NCI-H2227 treated with DMSO at 0.1 percent for 48 hours (cell line): ENCODE results near the gene CXCL12.

Experiments
- DNase-seq: peaks from one replicate; lab custom pipeline; 2025; lab: John Stamatoyannopoulos, UW

Gene CXCL12

DNA sequence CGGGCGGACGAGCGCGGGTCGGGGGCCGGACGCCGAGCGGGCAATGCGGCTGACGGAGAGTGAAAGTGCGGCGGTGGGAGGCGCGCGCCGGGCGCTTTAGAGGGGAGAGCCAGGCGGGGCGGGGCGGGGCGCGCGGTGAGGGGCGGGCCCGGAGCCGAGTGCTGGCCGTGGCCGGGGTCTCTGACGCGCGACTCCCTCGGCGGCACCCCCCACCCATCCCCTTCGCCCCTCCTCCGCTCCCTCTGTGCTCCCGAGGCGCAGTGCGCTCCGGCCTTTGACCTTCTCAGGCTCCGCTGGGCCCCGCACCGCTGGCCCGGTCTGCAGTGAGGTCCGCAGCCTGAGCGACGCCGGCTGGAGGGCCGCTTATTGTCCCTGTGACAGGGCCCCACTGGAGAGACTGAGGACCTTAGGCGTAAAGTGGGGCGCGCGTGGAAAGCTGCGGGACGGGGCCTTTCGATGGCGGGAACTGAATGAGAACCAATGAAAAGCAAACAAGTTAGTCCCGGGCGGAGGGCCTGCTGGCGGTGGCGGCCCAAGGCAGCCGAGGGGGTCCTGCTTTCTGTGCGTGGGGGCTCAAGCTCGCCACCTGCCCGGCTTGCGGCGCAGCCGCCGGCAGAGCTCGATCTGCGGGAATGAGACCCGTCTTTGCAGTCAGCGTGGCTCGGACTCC is at the start of gene CXCL12:
CXCL12 (minus strand) TSS at position 72 of the 670 bp plus-strand sequence. CDS start 92 bp downstream, outside the sequence.
- DNase-seq, result no peak

DNA sequence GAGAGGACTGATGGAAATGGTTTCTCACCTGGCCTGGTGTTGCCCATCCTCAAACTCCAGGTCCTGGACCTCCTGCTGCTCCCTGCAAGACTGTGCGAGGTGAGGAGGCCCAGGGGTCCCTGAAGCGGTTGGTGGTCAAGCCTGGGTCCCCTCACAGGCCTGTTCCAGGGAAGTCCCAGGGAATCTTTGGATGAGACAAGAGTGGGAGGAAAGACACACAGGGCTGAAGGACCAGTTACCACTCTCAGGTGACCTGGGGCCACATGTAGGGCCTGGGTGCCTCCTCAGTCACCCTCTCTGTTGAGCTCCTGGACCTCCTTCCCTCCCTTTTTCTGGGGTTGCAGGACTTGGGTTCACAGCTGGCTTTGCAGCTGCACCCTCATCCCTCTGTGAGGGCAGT is 42.6 kb upstream of the CXCL12 start:
- DNase-seq, result no peak

DNA sequence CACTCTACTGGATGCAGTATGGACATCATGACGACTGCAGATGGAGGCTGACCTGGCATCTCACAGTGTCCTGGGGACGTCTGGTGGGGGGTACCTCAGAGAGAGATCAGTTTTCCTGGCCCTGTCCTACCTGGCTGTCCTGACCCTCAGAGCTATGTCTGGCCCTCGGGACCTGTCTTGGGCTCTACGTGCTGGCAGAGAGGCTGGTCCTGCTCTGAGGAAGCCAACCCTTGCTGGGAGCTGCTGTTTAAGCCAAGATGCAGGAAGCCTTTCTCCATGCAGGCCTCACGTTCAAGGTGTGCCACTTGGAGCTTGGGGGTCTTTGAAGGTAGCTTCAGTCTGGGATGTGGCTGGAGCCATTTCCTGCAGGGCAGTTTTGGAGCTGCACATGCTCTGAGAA is 42.1 kb upstream of the CXCL12 start:
- DNase-seq, result no peak

DNA sequence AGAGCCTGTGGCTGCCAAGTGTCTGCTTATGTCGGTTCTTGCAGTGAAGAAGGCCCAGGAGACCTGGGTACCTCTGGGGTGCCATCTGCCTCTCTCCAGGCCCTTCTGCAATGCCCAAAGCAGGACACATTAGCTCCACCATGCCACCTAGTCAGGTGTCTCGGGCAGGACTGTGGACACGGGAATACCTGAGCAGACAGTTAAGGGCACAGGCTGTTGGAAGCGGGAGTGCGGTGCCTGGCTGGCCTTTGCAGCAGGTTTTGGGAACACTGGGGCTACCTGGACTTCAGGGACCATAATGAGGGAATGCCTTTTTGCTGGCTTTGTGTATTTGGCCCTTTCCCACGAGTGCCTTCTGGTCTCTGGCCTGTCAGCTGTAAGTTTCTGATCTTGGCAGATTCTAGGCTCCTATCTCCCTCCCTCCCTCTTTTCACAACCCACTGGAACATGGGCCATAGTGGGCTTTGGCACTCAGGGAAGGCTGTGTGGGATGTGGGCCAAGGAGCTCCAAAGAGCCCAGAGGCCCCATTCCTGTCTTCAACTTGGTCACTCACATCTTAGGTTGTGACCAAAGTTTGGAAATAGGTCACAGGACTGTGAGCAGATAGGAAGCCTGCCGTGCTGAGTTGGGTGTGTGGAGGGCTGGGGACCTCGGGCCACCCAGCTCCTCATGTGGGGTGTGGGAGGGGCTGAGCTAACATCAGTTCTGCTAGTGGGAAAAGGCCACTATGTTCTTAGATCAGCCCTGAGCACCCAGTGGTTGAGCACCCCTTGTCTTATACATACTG is 41.5 kb upstream of the CXCL12 start:
- DNase-seq, result no peak

DNA sequence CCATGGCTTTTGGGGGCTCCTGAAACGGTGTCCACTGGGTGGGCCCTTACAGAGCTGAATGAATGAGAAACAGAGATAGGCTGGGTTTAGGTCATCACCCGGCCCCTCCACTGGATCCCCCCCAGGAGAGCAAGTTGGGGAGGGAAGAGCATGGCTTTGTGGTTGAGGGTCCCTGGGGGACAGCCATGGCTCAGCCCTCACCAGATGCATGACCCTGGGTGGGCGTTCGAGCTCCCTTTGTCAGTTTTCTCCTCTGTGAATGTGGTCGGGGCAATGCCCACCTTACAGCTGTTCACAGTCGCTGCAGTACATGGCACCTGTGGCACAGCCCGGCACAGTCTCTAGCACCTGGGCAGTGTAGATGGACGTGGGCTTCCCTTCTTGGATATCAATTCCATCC is 40.6 kb upstream of the CXCL12 start:
- DNase-seq, result no peak

DNA sequence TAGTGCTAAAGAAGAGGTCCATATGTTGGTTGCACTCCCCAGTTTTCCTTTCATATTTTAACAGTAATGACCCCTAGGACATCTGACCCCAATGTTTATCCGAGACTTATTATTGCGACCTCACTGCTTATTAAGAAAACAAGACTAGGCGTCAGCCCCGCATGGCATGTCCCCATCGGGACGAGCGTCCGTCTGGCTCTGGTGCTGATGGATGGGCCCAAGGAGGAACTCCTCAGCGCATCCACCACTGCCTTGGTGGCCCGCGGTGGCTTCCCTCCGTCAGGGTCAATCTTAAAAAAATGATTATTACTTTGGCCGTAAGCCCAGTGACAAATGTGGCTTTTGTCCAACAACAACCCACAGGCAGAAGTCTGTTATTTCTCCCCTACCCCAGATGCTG is 40.1 kb upstream of the CXCL12 start:
- DNase-seq, result no peak

DNA sequence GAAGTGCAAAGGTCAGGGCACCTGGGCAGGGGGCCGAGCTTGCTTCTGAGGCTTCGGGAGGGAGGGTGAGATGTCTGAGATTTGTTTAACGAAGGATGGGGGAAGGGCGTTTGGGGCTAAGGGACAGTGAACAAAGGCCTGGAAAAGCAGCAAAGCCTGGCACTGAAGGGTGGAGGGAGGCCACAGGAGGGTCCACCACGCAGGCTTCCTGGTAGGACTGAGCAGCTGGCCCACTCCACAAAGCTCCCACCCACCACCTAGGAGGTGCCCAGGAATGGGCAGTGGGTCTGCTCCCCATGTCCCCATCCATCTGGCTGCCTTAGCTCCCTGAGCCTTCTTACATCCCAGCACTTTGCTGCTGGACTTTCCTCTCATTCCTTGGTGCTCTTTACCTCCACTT is 39.4 kb upstream of the CXCL12 start:
- DNase-seq, result no peak

DNA sequence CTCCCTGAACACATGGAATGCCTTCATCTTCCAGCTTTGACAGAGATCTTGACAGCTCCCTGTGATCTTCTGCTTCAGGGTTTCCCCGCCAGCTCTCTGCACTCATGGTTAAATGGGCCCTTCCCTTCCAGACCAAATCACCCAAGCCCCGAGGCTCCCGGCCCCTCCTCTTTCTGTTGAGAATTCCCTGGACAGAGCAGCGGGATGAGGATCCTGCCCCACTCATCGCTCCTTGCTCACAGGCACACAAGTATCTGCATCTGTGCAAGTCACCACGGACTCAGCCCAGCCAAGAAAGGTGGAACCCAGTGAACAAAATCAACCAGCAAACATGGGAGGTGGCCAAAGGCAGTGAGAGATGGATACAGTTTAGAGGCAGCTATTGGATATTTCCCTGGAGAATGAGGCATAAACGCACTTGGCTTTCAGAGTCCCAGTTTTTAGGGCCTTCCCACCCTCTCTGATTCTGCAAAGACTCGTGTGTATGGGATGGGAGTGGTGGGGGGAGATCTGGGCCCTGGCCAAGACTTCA is 37.7 kb upstream of the CXCL12 start:
- DNase-seq, result no peak

DNA sequence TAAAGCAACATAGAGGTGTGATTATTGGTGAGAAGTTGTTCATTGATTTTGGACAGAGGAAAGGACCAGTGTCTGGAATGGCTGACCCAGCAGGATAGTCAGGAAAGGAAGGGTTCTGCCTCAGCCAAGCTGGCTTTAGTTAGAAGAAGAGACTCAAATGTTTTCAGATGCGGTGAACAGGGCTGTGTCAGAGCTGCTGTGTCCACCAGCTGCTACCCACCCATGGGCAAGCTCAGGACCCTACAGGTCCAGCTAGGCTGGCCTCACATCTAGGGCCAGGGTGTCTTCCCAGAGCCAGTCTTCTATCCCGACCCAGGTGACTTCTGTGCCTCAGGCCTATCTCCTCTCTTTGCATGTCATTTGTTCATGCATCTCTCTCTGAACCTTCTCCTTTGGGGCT is 37.3 kb upstream of the CXCL12 start:
- DNase-seq, result no peak

DNA sequence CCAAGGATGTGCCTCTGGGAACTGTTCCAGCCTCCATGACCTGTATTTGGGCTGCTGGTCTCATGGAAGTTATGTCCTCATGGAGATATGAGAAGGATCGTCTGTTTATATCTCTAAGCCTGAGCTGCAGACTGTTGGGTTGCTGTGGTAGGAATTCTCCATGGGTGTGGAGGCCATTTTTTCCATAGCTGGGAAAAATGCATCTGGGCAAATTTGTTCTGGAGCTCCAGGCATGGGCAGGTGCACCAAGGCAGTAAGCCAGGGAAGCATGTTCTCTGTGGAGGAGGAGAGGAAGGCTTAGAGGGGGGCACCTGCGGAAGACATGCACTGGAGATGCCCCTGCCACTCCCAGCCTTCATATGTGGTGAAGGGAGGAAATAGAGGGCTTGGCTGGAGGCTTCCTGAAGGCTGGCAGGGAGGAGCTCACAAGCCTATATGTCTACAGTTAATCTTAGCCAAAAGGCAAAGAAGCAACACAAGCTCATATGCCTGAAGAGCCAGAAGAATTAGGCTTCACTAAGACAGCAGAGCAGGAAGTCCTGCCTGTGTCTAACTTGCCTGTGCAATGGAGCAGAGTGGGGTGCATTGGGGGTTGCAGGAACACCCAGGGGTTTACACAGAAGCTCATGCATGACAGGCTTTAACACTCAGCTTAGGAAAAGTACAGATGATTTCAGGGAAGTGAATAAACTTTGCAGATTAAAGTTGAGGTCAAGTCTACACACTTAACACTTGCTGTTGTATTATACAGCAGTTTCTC is 35.1 kb upstream of the CXCL12 start:
- no peak for DNase-seq

DNA sequence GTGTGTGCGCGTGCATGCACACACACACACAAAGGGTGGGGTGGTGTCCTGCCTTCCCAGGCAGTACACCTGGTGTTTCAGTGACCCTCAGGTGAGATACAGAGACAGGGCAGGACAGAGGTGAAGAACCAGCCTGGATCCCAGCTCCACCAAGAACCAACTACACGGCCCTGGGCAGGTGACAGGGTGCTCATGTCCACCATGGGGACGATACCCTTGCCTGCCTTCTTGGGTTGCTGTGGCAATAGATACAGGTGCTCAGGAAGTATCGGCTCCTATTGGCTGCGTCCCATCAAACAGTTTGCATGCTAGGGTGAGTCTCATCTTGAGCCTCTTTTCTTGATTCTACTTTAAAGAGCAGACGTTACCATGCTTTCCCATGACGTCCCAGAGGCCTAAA is 33.7 kb upstream of the CXCL12 start:
- DNase-seq, result no peak

DNA sequence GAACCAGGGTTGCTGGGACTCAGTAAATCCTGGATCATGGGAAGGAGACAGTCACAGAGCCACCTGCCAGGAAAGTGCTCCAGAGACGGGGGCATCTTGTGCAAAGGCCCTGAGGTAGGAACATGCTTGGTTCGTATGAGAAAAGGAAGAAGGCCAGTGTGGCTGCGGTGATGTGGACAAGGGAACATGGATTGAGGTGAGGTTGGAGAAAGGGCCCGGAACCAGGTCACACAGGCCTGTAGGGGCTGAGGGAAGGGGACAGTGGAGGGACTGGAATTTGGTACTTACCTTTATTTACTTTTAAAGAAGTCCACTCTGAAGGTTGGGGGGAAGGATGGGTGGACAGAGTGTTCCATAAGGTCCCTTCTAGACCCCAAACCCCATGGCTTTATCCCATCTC is 32.9 kb upstream of the CXCL12 start:
- no peak for DNase-seq

DNA sequence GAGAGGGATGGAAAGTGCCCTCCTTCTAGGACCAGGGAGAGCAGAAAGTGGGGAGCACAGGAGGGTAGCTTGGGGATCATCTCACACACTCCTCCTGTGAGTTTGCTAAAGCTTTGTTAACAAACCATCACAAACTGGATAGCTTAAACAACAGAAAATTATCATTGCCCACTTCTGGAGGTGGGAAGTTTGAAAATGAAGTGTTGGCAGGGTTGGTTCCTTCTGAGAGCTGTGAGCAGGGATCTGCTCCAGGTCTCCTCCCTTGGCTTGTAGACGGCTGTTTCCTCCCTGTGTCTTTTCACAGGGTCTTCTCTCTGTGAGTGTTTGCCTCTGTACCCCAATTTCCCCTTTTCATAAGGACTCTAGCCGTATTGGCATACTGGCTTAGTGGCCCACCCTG is 32.0 kb upstream of the CXCL12 start:
- DNase-seq, result no peak

DNA sequence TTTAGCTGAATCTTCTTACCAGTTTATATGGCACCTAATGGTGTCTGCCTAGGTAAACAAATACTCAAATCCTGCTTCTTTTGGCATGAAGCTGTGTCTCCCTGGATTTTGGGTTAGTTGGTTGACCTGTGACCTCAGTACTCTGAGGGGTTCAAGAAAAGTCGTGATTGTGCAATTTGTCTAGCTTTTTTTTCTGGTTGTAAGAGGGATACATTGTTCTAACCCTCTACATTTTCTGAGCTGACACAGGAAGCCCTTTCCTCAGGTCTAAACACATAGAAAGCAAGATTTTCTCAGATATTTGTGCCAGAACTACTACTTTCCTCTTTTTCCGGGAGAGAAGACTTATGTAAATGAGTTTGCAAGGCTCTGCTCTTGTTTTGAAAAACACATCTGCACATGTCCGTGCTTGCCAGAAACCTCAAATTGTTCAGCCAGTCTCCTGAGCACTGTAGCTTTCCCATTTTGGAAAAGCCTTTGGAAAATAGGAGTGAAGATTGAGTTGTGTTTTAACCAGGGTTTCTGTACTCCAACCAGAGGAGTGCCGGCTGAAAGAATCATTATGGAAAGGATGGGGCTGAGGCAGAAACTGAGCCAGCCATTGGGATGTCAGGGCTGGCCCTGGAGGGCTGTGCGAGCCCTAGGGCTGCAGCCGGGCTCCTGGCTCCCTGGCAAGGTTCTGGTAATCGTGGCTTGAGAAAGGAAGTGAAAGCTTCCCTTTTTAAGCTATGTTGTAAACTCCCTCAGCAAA is 31.3 kb upstream of the CXCL12 start:
- no peak for DNase-seq

DNA sequence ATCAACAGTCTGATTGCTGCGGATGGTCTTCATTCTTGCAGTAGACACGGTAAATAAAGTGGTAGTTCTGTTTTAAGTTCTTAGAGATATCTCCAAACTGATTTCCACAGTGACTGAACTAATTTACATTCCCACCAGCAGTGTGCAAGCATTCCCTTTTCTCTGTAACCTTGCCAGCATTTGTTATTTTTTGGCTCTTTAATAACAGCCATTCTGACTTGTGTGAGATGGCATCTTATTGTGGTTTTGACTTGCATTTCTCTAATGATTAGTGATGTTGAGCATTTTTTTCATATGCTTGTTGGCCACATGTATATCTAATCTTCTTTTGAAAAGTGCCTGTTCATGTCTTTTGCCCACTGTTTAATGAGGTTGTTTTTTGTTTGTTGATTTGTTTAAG is 30.2 kb upstream of the CXCL12 start:
- DNase-seq, result no peak

DNA sequence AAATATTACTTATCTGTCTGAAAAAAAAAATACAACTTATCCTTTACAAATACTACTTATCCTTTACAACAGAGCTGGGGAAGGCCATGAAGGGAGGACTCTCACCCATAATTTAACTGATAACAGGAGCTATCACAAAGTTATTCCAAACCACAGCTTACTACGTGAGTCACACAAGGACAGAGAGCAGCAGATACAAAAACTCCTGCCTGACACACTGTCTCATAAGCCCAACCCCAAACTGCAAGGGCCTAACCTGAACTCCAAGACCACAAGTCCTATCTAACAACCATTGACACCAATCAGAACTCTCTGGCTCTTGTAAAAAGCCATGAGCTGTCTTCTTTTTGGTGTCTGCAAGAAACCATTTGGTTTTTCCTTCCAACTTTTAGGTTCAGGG is 28.5 kb upstream of the CXCL12 start:
- no peak for DNase-seq

DNA sequence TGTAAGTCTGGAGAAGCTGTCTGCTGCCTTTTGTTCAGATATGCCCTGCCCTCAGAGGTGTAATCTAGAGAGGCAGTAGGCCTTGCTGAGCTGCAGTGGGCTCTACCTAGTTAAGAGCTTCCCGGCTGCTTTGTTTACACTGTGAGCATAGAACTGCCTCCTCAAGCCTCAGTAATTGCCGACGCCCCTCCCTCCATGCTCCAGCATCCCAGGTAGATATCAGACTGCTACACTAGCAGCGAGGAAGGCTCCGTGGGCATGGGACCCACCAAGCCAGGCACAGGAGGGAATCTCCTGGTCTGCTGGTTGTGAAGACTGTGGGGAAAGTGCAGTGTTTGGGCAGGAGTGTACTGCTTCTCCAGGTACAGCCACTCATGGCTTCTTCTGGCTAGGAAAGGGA is 26.4 kb upstream of the CXCL12 start:
- no peak for DNase-seq

DNA sequence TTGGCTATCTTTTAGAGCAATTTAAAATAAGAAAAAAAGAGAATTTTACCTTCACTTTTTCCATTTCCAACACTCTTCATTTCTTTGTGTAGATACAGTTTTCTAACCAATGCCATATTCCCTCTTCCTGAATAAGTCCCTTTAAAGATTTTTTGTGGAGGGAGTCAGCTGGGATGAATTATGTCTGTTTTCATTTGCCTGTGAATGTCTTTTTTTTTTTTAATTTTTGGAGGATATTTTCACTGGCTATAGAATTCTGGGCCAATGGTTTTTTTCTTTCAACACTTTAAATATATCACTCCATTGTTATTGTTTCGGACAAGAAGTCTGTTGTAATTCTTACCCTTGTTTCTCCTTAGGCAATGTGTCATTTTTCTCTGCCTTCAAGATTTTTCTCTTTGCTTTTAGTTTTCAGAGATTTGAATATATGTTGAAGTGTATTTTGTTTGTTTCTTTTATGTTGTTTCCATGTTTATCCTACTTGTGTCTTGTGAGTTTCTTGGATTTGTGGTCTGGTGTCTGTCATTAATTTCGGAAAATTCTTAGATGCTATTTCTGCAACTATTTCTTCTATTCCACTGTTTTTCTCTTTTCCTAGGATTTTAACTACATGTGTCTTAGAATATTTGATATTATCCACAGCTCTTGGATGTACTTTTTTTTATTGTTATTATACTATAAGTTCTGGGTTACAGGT is 20.0 kb upstream of the CXCL12 start:
- no peak for DNase-seq

DNA sequence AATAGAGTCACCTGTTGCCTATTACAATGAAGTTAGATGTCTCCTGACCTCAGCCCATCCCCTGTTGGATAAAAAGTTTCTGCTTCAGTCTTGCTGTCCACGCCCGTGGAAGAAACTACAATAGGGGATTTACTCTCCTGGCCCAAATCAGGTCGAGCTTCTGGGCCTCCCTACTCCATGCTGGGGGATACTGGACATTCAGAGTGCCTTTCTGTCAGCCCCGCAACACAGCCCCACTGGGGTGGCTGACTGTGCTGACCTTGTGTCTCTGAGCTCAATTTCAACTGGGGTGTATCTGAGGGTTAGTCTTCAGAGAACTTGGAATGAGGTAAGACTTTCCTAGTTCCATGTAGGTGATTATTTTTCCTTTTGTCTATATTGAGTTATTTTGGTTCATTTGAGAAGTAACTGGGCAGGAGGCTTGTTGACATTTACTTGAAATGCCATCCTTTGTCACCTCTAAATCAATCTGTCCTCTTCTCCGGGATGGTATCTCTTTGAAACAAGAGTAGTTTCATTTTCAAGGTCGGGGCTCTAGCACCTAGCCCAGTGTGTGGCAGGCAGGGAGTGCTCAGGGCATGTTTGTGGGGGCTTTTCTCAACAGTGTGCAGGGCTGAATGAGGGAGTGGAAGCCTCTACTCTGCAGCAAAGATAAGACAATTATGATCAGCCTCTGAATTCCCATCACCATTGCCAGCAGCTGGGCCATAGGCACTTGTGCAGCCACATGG is 17.7 kb upstream of the CXCL12 start:
- DNase-seq, result no peak

DNA sequence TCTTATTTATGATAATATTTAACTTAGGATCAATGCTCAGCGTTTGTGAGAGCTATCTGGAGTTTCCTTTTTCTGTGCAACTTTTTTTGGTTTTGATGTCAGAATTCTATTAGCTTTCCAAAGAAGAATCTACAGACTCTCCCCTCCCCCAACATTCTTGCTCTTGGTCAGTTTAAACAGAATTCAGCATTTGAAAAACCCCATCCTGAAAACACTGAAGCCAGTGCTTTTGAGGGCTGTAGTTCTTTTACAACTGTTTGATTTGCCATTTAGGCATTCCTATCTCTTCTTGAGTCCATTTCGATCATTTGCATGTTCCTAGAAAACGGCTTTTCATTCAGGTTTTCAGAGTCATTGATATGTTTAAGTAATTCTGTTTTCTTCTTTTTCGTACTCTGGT is 15.6 kb upstream of the CXCL12 start:
- no peak for DNase-seq
